NOMO-1 treated with DMSO at 0.1 percent for 48 hours (cell line): ENCODE data around the gene CADPS.

Experiments
- DNase-seq: peaks from one replicate; lab custom pipeline; 2025; ENCODE audit not compliant: unreplicated experiment; lab: John Stamatoyannopoulos, UW

Gene CADPS

GRCh38 chr3:62647711-62648110, 227.5 kb downstream of the CADPS start:
- DNase-seq: no peak

DNA sequence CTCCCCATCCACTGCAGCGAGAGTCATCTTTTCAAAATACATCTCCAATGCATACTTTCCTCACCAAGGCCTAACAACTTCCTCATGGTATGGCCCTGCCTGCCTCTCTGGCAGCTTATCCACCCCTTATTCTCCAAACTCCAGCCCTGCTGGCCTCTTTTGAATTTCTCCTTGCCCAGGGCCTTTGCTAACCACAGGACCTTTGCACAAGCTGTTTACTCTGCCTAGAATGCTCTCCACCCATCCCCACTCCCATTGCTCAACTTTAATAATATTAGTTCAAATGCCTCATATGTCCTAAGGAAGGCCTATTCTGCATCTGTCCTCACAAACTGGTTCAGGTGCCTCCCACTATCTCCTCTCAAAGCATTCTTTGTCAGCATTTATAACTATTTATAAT, 230.7 kb downstream of the CADPS start:
- DNase-seq: no peak

GRCh38 chr3:62638316-62638715, 236.9 kb downstream of the CADPS start:
- no peak for DNase-seq

GRCh38 chr3:62636235-62636826, 238.9 kb downstream of the CADPS start:
- DNase-seq: no peak

DNA sequence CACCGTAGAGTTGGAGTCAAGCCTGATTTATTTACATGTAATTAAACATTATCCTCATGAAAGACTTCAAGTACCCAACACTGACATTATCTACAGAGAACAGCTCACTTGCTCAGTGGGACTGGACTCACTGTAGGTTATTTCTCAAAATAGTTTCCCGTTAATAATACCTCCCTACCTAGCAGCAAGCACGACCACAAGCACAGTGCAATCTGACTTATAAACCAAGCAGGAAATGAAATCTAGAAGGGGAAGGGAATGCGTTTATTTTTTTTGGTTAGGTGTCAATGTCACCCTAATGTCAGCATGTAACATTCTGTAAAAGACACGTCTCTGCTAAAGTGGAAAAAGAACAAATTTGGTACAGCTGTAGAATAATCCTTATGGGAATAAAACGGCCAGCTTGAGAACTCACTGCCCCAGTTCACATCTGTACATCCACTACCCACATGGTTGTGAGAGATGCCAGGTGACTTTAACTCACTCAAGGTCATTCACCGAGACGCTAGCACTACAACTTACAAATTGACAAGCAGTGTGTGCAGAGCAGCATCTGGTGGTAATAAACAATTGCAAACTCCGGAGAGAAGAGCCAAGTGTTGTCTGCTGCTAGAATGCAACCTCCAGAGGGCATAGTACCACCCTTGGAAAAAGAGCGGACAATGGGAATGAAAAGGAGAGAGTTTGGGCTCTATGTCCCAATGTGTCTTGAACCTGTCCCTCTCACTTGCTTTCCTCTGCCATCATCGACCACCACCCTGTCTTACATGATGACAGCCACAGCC, 242.5 kb downstream of the CADPS start:
- no peak for DNase-seq

DNA sequence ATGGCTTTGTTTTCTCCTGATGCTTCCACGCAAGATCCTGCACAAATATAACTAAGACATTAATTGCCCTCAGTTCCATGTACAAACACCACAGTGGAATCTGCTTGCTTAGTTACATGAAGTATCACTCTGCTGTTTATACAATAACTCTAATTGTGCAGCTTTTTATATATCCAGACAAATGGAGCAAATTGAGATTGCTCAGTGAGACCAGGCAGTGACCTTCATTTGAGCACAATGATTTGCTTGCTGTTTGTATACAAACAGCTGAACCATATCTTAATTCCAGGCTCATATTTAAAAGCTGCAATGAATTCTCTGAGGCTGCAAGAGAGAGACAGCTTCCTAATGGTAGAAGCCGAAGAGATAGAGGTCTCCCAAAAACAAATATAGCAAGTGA, 243.7 kb downstream of the CADPS start:
- DNase-seq: no peak

- no peak for DNase-seq
Measured at GRCh38 chr3:62630664-62631063, 244.6 kb downstream of the CADPS start.

DNA sequence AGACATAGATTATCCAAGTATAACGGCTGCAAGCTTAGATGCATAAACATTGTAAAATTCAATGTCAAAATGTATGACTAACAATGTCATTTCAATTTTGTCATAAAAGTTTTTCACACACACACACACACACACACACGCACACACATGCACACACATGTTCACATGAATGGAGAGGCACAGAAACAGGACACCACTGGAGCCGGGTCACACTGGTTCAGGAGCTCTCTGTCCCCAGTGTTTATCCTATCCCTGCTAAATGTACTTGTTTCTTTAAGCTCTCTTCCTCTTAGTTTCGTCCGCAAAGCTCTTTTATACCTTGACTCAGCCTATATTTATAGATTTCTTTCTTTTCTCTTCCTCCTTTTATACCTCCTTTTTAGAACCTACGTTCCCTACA, 249.9 kb downstream of the CADPS start:
- no peak for DNase-seq

DNA sequence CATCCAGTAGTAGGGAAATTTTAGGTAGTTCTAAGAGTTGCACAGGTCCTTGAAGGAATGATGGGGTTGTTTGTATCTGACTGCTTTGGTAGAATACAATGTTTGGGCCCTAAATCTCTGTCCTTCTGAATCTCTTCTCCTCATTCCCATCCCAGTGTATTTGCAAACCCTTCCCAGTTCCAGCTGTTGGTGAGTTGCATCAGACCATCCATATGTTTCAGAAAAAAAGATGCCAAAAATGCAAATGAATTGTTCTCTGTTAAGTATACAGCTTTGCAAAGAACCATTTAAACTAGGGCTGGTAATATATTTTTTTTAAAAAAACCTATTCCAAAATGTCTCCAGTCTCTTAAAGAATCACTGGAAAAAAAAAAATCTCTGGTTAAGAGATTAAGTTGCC, 251.0 kb downstream of the CADPS start:
- no peak for DNase-seq

- DNase-seq: no peak
Measured at GRCh38 chr3:62622553-62623174, 252.6 kb downstream of the CADPS start.

DNA sequence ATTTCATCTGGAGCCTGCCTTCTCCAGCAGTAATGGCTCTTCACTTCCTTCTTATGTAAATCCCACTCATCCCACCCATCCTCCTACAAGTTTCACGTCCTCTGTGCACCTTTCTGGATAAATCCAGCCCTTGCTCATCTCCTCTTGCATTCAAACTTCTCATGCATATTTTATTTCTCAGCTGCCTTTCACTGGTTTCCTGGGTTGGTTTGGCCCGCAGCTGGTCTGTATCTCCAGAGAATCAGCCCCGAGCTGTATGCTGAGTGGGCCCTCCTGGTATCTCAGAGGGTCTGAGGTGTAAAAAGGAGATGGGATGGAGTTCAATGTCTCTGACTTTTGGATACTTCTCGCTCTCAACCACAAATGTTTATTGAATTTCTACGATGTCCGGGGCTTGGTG, 253.3 kb downstream of the CADPS start:
- DNase-seq: no peak

DNA sequence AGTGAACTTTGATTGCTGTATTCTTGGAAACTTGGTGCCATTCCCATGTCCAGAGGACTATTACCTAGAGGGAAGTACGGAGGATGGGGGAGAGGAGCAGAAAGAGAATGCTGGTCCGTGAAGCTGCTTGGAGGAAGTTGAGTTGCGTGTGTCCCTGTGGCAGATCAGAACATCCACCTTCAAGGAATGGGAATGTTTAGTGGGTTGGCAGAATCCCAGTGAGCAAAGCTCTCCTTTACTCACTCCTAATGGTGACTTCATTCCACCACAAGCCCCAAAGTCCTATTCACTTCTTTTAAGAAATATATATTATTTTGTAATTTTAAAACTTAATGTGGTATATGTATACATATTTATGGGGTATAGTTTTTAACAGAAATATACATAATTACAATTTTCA, 254.0 kb downstream of the CADPS start:
- no peak for DNase-seq

DNA sequence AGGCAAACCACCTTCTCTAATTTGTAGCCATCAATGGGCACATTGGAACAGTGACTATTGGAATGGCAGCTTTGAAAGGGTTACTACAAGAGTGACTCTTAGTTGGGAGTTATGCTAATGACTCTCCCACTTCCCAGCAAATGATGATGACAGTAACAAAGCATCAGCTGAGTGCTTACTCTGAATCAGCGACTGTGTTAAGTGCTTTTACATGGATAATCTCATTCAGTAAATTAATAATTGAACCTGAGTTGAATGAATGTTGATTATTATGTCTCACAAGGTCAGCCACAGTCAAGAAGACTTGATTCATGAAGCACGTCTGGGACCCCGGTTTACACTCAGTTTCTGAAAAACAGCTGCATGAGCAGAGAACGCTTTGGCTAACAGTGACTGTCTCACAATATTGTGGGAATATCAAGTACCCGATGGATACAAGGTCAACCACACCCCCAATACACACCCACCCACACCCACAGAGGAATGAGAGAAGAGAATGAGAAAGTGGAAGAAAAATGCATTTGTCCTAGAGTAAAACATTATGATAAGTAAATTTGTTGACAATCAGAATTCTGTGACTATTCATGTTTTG, 259.9 kb downstream of the CADPS start:
- DNase-seq: no peak

GRCh38 chr3:62614527-62614926, 260.7 kb downstream of the CADPS start:
- DNase-seq: no peak

DNA sequence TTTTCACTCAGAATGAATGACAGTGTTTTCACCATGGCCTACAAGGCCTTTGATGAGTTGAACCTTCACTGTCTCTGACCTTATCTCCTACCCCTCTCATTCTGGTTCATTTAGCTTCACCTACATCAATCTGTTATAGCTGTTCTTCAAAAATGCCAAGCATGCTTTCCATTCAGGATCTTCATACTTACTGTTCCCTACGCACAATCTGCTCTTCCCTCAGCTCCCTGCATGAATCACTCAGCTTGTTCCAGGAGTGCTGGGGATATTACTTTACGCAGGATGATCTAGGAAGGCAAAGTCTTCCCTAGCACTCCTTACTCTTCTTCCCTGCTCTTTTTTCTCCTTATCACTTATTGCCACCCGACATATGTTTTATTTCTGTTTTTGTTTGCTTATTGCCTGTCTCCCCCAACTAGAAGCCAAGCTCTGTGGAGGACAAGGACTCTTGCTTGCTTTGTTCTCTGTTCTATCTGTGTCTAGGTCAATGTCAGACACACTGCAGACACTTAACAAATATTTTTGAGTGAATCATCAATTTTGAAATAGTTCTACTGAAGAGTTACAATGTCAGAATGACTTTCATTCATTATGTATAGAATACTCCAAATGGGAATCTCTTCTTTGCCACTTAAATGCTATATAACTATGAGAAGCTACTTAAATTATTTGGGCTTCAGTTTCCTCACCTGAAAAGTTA, 263.5 kb downstream of the CADPS start:
- no peak for DNase-seq

- DNase-seq: no peak
Measured at GRCh38 chr3:62607287-62608029, 267.8 kb downstream of the CADPS start.

- no peak for DNase-seq
Measured at GRCh38 chr3:62605413-62606068, 269.7 kb downstream of the CADPS start.

DNA sequence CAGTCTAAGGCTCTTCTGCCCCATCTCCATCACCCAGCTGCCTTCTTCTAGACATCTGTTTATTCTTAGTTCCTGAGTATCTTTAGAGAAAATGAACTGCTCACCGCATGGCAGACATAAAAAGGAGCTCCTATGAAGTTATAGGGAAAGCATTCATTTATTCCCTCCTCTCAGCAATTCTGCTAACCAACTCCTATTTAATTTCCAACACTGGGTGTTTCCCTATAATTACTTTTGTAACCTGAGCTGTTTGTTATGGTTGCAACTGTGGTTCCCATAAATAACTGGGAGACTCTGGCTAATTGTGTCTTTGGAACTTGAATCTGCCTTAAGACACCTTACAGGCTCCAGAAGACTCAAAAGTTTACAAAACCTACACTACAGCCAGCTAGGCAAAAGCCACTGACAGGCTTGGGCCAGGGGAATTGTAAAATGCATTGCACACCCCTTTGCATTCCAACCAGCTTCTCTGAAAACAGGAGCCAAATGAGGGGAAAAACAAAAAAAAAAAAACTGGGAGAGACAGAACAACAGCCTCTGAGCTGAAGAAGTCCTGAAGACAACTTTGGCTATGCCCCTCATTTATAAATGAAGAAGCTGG, 270.4 kb downstream of the CADPS start:
- DNase-seq: no peak

GRCh38 chr3:62604298-62604697, 270.9 kb downstream of the CADPS start:
- DNase-seq: no peak

DNA sequence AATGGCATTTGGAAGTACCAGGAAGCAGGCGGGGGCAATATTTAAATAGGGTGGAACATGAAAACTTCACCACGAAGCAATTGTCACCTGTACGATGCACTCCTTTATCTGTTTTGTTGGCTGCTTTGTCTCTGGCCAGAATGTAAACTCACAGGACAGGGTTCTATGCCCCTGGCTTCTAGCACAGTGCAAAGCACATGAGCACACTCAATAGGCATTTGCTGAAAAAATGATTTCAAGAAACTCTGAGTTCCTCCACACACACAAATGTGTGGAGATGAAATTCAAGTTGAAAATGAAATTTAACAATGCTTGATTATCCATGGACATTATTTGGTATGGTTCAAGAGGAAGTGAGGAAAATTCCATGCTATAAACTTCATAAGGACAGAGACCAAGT, 272.2 kb downstream of the CADPS start:
- DNase-seq: no peak
